ENCODE data around the gene SMG7.

SMG7 gene

DNA sequence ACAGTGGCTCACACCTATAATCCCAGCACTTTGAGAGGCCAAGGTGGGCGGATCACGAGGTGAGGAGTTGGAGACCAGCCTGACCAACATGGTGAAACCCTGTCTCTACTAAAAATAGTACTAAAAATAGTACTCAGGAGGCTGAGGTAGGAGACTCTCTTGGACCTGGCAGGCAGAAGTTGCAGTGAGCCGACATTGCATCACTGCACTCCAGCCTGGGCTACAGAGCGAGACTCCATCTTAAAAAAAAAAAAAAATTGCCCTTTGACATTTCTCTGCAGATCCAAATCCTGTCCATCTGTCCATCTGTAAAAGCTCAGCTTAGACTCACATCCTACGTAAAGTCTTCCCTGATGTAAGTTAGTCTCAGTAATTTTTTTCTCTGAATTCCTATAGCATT is 124.2 kb downstream of the SMG7 start:
- no peak for DNase-seq

DNA sequence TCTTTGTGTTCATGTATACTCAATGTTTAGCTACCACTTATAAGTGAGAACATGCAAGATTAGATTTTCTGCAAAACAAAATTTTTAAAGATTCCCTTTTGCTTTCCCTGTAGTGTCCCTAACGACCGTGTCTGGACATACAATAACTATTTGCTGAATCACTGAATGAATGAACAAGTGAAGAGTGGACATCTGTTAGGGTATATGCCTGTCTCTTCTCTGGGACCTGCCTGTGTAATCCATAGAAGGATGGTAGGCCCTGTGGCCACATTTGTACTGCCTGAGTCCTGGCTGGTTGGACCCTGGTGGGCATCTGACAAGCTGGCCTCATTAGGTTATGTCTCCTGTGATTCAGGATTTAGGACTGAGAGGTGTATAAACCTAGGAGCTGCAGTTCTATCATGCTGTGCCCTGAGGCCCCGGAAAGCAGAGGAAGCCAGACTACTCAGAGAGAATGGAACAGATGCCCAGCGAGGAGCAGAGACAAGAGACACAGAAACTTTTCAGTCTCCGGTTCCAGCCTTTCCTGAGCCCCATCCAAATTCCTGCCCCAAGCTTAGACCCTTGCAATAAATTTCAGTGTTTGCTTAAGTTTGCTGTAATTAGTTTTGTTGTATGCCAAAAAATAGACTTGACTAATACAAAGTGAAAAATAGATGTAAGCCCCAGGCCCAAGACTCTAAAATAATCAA is 125.5 kb downstream of the SMG7 start:
- DNase-seq, result no peak

DNA sequence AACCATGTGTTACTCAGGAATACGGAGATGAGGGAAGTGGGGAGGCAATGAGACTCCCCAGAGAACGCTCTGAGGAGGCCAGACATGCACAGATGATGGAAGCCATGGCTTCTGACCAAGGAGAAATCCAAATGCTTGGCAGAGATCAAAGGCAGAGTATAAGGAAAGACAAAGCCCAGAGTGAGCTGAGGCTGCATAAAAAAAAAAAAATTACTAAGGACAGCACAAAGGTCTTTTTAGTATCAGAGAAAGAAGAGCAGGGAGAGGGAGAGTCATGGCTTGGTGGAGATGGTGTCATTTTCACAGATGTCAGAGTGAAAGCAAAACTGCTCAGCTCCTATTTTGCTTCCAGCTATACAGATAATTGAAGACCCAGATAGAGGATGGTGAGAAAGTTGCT is 126.1 kb downstream of the SMG7 start:
- no peak for DNase-seq

DNA sequence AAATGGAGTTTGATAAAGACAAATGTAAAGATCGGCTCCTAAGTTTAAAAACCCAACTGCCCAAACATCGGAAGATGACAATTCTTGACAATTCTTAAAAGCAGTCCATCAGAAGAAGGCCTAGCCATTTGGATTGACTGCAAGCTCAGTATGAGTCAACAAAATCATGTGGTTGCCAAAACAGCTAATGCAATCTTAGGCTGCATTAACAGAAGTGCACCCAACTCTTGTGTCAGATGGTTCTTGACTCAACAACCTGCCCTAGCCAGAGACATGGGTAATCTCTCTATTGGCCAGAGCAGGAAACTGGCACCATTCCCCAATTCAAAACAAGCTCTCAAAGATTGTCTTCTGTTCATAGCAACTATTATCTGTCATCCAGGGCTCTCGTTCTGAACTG is 127.8 kb downstream of the SMG7 start:
- no peak for DNase-seq

DNA sequence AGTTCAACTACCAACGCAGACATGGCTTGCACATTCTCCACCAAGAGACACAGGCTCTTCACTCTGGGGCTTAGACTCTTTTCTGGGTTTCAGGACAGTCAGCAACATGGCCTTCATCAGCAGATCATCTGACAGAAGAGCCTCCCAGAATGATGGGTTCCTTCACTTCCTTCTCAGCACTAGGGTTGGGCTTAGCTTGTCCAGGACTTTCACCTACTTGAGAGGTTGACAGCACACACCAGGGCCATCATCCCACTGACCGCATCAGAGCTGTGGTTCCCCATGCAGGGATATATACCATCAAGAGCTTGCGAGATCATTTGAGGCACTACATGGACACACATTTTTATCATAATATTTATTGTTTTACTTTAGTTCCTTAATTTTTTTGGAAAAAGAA is 128.3 kb downstream of the SMG7 start:
- DNase-seq, result no peak

DNA sequence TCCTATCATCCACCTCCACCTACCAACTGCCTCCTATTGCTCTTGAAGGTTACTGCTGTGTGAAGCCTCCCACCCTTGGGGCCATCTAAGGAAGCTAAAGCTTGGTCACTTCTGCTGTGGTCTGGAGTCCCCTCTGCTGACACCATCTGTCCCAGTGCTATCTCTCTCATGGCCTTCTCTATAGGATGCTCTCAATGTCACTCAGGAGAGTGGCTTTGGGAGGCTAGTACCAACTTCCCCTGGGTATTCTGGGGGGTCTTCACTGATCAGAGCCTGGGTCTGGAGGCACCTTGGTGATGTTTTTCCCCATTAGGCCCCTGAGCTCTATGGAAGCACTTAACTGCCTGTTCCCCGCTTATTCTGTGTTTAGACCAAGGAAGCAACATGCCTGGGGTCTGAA is 130.2 kb downstream of the SMG7 start:
- DNase-seq, result no peak
